Measurements from ENCODE around the gene FBXL17. TPM values are rescaled to one million over a fixed set of nuclear protein-coding genes. Genes with fewer than 3 reads are reported as not detected.

The FBXL17 gene
- polyA plus RNA-seq, 2 of the 4 experiments (the other 2 are of a cell fraction), result 8.7 to 9.1 TPM

DNA sequence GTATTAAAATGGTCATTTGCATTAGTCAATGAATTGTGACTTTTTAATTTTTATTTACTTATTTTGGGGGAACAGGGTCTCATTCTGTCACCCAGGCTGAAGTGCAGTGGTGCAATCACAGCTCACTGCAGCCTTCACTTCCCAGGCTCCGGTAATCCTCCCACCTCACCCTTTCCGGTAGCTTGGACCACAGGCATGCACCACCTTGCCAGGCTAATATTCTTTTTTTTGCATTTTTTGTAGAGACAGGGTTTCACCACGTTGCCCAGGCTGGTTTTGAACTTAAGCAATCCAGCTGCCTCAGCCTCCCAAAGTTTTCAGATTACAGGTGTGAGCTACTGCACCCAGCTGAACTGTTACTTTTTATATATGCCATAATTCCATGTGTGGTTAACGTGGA lies 143.4 kb downstream of the FBXL17 start:
- DNase-seq (ENCODE audit: low read depth in 1 of 2, low spot score in 1 of 2) (no peak), ATAC-seq (no peak), FAIRE-seq (no peak)
- H3K4me1 ChIP-seq, result no peaks in the 10 kb centered on the region
- ChIA-PET CTCF (no interaction called here), POLR2A (no interaction called here)
- H3K4me2 ChIP-seq, result no peak overlapping the region
- TF ChIP-seq JUN (IDR thresholded peaks at IDR 0.05) (no peak), SMC3 (IDR thresholded peaks at IDR 0.05) (no peak), GATA3 (IDR thresholded peaks at IDR 0.05; ENCODE audit: borderline replicate concordance) (no peak), HEYL (CRISPR knock-in tag; IDR thresholded peaks at IDR 0.05) (no peak), RFX5 (IDR thresholded peaks at IDR 0.05) (no peak), JUNB (IDR thresholded peaks at IDR 0.05) (no peak), SREBF2 (IDR thresholded peaks at IDR 0.05) (no peak), RCOR1 (IDR thresholded peaks at IDR 0.05; ENCODE audit: low read depth, low read length) (no peak), EHMT2 (IDR thresholded peaks at IDR 0.05; ENCODE audit: low read depth) (no peak), CBX2 (IDR thresholded peaks at IDR 0.05; ENCODE audit: borderline replicate concordance, low read depth) (no peak), HOXA7 (CRISPR knock-in tag; IDR thresholded peaks at IDR 0.05) (no peak), MAFK (IDR thresholded peaks at IDR 0.05; ENCODE audit: partially characterized antibody) (no peak), HES2 (IDR thresholded peaks at IDR 0.05) (no peak), ZC3H11A (IDR thresholded peaks at IDR 0.05) (no peak), FOSL2 (IDR thresholded peaks at IDR 0.05) (no peak), FOSL2 (CRISPR knock-in tag; IDR thresholded peaks at IDR 0.05) (no peak), CBX8 (IDR thresholded peaks at IDR 0.05) (no peak), KDM5A (IDR thresholded peaks at IDR 0.05) (no peak)
- TF ChIP-seq, protein P1, sequence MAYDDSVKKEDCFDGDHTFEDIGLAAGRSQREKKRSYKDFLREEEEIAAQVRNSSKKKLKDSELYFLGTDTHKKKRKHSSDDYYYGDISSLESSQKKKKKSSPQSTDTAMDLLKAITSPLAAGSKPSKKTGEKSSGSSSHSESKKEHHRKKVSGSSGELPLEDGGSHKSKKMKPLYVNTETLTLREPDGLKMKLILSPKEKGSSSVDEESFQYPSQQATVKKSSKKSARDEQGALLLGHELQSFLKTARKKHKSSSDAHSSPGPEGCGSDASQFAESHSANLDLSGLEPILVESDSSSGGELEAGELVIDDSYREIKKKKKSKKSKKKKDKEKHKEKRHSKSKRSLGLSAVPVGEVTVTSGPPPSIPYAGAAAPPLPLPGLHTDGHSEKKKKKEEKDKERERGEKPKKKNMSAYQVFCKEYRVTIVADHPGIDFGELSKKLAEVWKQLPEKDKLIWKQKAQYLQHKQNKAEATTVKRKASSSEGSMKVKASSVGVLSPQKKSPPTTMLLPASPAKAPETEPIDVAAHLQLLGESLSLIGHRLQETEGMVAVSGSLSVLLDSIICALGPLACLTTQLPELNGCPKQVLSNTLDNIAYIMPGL (CRISPR knock-in tag; IDR thresholded peaks at IDR 0.05; ENCODE audit: borderline replicate concordance), result no peak
- TF ChIP-seq, protein P2, sequence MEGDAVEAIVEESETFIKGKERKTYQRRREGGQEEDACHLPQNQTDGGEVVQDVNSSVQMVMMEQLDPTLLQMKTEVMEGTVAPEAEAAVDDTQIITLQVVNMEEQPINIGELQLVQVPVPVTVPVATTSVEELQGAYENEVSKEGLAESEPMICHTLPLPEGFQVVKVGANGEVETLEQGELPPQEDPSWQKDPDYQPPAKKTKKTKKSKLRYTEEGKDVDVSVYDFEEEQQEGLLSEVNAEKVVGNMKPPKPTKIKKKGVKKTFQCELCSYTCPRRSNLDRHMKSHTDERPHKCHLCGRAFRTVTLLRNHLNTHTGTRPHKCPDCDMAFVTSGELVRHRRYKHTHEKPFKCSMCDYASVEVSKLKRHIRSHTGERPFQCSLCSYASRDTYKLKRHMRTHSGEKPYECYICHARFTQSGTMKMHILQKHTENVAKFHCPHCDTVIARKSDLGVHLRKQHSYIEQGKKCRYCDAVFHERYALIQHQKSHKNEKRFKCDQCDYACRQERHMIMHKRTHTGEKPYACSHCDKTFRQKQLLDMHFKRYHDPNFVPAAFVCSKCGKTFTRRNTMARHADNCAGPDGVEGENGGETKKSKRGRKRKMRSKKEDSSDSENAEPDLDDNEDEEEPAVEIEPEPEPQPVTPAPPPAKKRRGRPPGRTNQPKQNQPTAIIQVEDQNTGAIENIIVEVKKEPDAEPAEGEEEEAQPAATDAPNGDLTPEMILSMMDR (IDR thresholded peaks at IDR 0.05), result no peak
- 63% methylated on average over 4 of the region's 4 CpGs for WGBS (ENCODE audit: missing lambda C conversion rate)
- H3K9me3 ChIP-seq, result no peaks in the 10 kb centered on the region
- H3K27ac ChIP-seq, result no peak overlapping the region
- no peak overlapping the region for H3K4me3 ChIP-seq

GRCh38 chr5:108233617-108234155 lies 148.2 kb downstream of the FBXL17 start:
- no peak for TF ChIP-seq HES2 (IDR thresholded peaks at IDR 0.05)
- TF ChIP-seq CEBPB (IDR thresholded peaks at IDR 0.05), result no peak
- TF ChIP-seq EHMT2 (IDR thresholded peaks at IDR 0.05; ENCODE audit: low read depth), result no peak
- TF ChIP-seq HOXB13 (CRISPR knock-in tag; IDR thresholded peaks at IDR 0.05; ENCODE audit: low read depth), result no peak
- no peak for TF ChIP-seq SREBF2 (IDR thresholded peaks at IDR 0.05)
- no peak for TF ChIP-seq POLR2AphosphoS2 (conservative IDR thresholded peaks at IDR 0.05; ENCODE audit: low read length)
- TF ChIP-seq NR3C1 (IDR thresholded peaks at IDR 0.05), result no peak
- TF ChIP-seq NPAS2 (CRISPR knock-in tag; IDR thresholded peaks at IDR 0.05; ENCODE audit: borderline replicate concordance), result no peak
- Histone ChIP-seq H3K4me1 (peaks cover 4% of the 10 kb centered on the region; the same call in 1 of the 3 replicates), H3K27ac (no peak overlapping the region), H3K9me3 (no peaks in the 10 kb centered on the region), H3K4me2 (no peak overlapping the region), H3K4me3 (no peak overlapping the region)
- no peak for DNase-seq (ENCODE audit: low read depth in 1 of 2, low spot score in 1 of 2)
- 65% methylated on average over 3 of the region's 3 CpGs for WGBS (ENCODE audit: missing lambda C conversion rate)
- CTCF ChIA-PET, result interaction anchor here (1.1 kb wide), 1 partner anchor 9 kb away, joined by 3 read pairs; no protein-coding TSS in a partner anchor
- POLR2A ChIA-PET, result no interaction called here
- no peak for ATAC-seq
- FAIRE-seq, result no peak

Measured in A549 (cell line).